ENCODE measurements around the gene ZFYVE21.

Gene ZFYVE21

DNA sequence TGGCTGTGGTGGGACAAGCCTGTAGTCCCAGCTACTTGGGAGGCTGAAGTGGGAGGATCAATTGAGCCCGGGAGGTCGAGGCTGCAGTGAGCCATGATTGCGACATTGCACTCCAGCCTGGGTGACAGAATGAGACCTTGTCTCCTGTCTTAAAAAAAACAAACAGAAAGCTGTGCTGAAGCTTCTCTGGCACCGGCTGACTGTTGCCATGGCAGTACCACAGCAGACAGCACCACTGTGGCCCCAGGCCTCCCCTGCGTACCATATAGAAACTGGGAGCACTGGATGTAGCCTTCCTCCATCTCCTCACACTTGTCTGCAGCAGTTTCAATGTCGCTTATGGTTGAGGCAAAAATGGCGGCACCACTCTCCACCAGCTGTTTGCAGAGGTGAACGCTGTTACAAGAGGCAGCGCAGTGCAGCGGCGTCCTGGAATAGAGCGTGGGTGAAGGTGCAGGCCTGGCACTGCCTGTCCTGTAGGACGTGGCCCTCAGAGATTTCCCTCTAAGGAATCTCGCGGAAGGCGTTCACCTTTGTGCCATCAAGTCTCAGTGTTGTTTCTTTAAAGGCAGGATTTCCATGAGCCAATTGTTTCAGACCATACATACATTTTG, 21.9 kb downstream of the ZFYVE21 start:
- DNase-seq (ENCODE audit: low read depth, low spot score): no peak

DNA sequence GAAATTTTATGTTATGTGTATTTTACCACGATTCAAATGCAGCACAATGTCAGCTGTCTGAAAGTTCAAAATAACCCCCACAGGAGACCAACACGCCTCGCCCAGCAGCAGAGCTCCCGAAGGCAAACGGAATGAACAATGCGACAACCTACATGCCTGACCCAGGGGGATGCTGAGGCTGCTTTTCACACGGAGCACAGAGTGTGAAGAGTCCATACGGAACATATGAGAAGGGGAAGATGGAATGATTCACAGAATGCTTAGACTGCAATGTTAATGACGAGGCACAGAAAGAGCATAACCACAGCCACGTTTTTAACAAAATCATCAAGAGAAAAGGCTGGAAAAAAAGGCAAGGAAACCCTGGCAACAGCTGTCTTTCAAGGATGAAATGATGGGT, 22.6 kb downstream of the ZFYVE21 start:
- DNase-seq (ENCODE audit: low read depth, low spot score): no peak

DNA sequence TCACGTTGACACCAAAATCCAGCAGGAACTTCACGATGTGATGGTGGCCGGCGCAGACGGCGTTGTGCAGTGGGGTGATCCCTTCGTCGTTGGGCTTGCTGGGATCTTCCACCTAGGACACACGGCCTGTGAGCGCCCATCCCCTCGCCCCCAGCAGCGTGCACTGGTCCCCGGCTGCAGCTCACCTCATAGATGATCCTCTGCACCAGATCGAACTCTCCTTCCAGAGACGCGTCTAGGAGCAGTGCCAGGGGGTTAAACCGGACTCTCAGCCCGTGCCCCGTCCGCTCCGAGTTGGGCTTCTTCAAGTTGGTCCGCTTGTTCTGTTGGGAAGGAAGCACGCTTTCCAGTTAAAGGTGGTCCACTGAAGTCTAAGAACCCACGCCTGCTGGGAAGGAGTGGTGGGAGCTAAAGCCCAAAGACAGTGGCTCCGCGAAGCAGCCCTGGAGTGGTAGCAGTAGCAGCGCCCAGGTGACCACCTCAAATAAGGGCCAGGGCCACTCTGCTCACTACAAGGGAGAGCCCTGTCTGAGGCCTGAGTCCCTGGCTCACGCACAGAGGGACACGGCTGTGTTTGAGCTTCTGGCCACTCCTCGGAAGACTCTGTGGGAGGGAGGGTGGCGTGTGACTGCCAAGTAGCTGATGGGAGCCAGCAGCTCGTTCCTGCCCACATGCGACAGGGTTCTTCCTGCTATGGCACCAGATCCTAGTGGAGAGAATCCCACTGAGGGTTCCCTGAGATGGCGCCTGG, 23.3 kb downstream of the ZFYVE21 start:
- DNase-seq (ENCODE audit: low read depth, low spot score): no peak

DNA sequence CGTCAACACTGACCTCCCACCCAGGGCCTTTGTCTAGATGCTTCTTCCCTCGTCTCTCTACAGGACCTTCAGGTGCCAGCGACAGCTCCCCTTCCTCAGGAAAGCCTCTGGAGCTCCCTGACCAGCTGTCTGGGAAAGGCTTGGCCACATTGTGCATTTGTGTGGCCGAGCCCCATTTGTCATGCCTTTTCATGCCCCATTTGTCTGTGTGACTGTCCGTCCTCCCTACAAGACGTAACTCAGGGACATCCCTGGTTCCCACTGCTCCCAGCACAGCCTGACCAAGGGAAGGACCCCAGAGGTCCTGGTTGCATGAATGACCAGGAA, 23.8 kb downstream of the ZFYVE21 start:
- no peak for DNase-seq (ENCODE audit: low read depth, low spot score)

DNA sequence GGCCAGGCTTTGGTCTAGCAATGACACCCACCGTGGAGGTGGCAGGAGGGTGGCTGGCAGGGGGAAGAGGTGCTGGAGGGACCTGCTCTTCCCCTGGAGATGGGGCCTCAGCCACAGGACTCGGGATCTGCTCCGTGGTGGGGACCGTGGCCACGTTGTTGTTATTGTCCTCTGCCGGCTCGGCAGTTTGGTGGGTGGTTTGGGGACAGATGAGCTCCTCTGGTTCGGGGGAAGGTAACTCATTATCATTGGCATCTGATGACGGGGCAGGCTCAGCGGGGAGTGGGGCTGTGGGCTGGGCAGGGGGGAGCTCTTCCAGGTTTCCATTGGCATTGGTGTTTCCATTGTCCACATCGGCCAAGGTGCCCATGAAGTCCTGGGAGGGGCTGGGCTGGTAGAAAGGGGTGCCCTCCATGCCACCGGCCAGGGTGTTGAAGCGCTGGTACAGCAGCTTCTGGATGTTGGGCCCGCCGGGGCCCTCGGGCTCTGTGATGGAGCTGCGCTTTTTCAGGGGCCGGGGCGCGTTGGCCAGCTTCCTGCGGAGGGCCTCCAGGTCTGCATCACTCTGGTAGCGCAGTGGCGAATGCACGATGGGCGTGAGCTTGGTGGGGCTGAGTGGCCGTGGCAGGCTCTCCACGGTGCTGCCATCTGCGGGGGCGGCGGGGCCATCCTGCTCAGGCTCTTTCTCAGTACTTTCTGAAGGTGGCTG, 24.3 kb downstream of the ZFYVE21 start:
- DNase-seq (ENCODE audit: low read depth, low spot score): no peak

DNA sequence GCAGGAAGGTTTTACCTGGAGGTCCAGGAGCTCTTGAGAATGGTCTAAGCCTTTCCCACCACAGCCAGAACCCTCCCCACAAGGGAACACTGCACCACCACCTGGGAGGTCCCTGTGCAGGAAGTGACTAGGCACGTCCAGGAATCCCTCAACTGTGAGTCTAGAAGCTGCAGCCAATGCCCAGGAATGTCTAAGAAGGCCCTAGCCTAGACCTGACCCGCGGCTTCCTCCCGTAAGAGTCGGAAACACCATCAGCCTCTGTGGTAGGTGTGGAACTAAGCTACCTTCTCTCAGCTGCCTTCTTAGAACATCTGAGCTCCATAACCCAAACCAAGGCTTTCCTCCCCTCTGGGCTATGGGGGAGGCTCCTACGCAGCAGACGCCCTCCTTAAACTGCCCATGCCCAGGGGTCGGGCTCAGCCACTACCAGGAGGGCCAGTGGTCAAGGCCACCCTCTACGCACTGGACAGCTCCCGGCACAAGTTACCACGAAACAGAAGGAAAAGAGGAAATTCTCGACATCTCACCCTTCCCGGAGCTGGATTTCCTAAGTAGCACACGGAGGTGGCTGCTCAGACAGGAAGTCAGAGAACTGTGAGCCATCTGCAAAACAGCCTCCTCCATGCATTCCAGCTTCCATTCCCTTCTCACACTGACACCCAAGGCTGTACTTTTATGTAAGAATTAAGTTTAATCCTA, 25.5 kb downstream of the ZFYVE21 start:
- DNase-seq (ENCODE audit: low read depth, low spot score): no peak

DNA sequence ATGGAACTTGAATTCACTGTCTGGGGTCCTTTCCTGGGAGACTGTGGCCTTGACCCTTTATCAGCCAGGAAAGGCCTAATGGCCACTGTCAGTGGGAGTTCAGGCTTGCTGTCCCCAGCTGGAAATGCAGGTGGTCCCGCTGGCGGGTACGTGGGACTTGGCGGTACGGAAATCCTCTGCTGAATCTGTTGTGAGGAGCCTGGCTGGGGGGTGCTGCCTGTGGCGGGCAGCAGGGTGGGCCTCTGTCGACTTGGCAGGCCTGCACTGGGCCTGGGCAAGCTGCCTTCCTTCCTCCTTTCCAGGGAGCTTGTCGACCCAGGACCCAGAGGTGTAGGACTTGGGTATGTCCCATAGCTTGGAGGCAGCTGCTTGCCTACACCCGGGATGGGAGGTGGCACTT, 26.3 kb downstream of the ZFYVE21 start:
- DNase-seq (ENCODE audit: low read depth, low spot score): no peak

DNA sequence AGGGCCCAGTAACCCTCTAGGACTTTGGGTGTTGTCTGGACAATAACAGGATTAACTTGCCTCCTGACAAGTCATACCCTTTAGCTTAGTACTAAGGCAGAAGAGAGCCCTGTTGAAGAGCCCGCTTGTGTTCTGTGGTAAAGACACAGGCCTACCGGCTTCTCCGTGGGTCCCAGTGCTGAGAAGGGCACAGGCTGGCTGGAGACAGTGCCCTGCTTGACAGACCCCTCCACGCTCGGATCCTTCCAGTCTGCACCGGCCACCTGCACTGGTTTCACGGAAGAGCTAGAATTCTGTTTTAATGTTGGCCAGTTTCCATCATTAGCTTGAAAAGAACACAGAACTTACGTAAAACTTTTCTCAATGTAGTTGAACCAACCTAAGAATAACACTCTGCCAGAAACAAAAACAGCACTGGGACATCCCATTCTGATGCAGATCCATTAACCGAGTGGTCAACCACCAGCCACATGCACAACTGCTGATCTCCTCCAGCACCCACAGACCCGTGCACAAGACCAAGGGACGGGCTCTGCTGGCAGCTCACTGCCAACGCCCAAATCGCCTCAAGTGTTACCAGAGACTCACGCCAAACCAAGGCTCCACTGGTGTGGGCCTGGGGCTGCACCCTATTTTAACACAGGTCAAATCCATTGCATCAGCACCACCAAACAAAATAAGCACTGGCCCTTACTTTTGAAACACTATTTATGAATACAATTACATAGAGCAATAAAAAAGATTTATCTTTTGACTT, 27.1 kb downstream of the ZFYVE21 start:
- no peak for DNase-seq (ENCODE audit: low read depth, low spot score)

DNA sequence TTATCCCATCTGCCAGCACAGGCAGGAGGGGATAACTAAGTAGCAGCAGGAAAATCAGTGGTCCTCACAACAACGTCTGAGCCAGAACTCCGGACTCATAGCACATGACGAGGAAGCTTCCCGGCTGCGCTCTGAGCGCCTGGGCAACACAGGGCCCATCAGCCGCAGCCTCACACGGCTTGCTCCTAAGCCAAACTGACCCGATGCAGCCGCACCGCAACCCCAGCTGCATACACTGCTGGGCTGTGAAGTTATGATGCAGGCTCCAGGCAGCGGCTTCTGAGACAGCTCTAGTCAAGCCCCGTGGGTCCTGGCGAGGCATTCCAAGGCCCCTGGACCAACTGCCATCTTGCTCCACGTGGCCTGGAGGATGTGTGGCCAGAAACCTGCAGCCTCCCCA, 28.1 kb downstream of the ZFYVE21 start:
- no peak for DNase-seq (ENCODE audit: low read depth, low spot score)

DNA sequence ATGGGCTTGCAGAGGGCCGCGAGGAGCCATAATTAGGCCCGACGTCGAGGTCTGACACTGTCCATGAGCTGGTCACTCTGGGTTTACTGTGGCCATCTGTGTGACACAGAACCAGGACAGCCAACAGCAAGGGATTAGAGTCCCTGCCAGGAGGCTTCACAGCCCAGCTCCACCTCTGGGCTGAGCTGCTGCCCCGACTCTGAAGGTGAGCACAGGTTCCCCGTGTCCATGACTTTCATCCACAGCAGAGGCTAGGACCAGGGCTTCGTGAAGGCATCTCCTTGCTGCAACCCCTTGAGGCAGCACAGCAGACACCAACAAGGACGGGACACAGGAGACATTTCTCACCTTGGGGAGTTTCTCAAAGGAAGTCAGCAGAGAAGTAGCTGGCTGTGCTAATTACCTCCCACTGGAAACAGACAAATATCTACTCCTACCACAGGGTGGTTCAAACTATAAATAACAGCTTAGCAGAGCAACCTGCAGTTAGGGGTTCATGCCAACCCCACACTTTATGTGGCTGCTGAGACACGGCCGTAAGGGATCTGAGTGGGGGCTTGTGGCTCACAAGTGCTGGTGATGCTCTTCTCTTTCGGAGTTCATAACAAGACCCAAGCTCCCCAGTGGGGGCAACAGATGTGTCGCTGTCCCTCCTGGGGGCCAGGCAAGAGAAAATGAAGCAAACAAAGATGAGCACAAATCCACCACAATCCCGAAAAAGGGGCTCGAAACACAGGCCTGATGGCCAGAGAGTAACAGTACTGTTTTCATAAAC, 29.2 kb downstream of the ZFYVE21 start:
- DNase-seq (ENCODE audit: low read depth, low spot score): no peak

DNA sequence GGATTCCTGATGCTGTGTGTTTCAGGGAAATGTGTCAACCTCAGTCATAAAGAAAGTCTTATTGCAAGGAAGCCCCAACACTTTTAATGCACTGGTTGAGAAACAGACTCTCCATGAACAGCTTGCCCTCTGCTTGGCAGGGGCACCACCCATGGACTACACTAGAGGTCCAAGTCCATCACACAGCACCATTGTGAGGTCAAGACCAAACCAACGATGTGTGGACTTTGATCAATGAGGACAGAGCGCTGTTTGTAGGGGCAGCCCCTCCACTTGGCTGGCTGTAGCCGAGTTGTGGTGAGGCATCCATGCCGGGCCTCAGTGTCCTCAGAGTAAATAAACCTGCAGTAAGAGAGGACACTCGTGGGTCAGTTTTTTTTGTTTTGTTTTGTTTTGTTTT, 29.8 kb downstream of the ZFYVE21 start:
- no peak for DNase-seq (ENCODE audit: low read depth, low spot score)

DNA sequence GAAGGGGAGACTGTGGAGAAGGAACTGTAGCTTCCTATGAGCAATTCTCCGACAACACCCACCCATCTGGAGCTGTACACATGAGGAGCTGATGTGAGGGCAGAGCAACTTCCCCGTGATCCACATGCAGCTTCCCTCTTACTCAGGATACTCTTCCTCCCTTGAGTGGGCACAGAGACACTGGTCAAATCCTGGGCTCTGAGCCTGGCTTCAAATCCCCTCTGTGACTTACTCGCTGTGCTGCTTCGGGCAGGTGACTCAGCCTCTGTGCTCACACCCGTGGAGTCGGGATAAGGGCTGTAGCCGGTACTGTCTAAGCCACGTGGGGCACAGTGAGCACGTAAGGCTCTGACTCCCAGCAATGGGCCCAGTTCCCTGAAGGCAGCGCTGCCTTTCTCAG, 31.1 kb downstream of the ZFYVE21 start:
- DNase-seq (ENCODE audit: low read depth, low spot score): peak; percentile 56

DNA sequence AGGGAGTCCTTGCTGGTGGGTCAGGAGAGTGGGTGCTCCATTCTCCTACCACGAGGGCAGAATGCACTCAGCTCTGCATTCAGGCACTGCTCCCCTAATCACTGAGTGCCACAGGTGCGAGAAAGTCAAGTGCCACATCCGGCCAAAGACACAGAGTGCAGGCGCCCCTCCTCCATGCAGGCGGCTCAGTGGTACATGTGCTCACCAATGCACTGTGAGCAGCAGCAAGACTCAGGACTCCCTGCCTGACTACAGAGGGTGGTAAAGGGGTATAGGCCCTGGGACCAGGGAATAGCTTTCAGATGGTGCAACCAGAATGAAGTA, 32.9 kb downstream of the ZFYVE21 start:
- DNase-seq (ENCODE audit: low read depth, low spot score): no peak

DNA sequence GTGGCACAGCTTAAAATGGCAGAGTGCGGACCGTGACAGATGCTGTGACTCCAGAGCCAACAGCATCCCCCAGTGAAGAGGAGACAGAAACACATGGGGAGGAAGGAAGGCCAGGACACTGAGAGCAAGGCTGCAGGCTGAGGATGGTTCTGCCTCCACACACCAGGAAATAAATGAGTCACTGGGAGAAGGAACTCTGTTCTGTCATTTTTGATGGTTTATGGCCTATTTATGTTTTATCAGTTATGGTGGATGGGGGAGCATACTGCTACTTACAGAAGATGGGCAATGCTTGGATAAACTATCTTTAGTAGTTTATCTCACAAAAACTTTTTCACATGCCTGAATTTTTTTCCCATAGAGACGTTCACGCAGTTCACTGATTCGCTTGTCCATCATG, 33.8 kb downstream of the ZFYVE21 start:
- no peak for DNase-seq (ENCODE audit: low read depth, low spot score)

DNA sequence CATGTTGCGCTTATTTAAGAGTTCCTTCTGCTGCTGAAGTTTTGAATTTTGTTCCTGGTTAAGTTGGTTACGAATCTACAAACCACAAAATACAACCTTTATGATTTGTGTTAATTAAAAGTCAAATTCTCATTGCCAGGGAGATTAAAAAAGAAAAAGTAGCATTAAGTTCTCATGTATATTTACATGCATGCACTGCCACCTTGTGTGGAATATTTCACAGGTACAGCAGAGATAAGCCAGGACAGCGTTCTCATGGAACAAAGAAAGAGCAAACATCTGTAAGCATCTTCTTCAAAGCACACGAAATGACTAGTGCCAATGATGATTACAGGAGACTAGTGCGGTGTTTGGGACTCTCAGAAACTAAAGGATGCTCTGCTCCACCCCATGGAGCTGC, 34.2 kb downstream of the ZFYVE21 start:
- no peak for DNase-seq (ENCODE audit: low read depth, low spot score)

DNA sequence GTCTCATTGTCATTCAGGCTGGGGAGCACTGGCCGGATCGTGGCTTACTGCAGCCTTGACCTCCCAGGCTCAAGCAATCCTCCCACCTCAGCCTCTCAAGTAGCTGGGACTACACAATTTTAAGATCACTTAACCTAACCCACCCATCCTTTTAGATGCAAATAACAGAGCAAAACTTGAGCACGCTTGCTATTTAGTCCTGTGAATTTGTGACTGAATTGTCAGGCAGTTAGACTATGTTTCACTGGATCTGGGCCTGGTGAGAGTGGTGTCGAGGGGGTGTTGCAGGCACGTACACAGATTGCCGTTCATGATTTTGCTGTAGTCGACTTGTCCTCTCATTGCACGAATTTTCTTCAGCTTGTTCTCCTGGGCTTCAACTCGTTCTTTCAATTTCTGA, 38.2 kb downstream of the ZFYVE21 start:
- no peak for DNase-seq (ENCODE audit: low read depth, low spot score)

DNA sequence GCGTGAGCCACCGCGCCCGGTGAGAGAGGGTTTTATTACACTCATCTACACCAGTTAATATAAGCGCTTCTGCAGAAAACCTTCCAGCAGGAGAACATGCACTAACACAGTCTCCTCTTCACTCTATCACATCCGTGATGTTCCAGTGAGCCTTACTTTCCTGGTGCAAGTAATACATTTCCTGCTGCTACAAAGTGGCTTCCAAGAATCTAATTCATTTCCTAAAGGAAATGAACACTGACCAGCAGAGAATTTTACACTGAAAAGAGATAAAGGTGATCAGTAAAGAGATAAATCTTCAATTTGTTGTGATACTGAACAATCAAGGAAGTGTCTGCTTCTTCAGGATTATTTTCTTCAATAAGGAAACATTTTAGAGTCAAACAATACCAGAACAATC, 39.5 kb downstream of the ZFYVE21 start:
- DNase-seq (ENCODE audit: low read depth, low spot score): no peak

DNA sequence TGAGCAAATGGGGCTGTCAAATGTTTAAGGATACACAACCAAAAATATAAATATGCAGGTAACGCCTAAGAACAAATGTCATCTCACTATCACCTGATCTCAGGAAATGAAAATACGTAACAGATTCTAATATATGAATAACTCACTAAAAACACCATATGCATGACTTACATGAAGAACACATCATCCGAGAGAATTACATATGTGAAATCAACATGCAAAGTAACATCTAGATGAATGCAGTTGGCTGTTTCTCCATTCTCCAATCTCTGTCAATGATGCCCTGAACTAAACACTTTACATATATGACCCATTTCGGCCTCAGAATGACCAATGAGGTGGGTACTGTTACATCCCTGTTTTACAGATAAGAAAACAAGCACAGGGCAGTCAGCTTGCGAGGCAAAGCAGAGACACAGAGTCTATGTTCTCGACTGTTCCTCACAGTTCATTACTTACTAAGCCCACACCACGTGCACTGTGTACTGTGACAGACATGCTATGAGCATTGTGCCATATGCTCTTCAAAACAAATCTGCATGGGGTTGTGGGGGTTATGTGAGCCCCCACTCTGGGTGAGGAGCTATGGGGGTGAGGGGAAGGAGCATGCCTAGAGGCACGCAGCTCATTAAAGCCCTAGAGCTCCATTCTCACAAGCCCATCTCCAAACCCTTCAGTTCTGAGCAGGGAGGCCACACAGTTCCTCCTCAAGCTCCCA, 42.6 kb downstream of the ZFYVE21 start:
- DNase-seq (ENCODE audit: low read depth, low spot score): no peak

DNA sequence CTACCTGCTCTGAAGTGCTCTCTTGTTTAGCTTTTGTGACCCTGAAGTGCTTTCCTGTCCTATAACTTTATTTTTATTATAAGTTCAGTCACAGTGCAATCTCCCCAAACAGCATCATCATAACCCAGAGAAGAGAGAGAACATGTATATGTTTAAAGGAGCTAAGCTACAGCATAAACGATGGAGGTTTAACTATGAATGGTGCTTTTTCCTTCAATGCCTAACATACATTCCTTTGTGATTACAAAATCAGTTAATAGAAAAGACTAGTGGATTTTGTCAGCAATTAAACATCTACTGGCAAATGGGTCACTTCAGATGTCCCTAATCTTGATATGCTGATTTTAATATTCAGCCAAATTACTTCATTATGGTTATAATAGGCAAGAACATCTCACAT, 46.4 kb downstream of the ZFYVE21 start:
- peak; percentile 17 for DNase-seq (ENCODE audit: low read depth, low spot score)

DNA sequence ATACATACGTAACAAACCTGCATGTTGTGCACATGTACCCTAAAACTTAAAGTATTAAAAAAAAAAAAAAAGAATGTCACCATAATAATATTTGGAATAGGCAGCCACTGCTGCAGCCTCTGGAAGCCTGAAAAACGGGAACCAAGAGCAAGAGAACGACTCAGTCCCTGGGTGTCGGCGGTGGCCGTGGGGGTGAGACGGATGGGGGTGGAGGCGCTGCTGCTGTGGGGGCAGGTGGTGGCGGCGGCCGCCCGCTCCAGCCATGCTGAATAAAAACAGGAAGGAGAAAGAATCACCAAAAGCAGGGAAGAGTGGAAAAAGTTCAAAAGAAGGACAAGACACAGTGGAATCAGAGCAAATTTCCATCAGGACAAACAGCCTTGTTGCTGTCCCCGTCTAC, 46.9 kb downstream of the ZFYVE21 start:
- no peak for DNase-seq (ENCODE audit: low read depth, low spot score)
